ENCODE results near the gene FOXE3. TPM values are rescaled to one million over a fixed set of nuclear protein-coding genes. Genes with fewer than 3 reads are reported as not detected.
A peak's percentile ranks its signal among the peaks of the same experiment; 100 is the strongest.

Gene FOXE3
- total RNA-seq, 1 experiment from 2014 or later, result not detected

DNA sequence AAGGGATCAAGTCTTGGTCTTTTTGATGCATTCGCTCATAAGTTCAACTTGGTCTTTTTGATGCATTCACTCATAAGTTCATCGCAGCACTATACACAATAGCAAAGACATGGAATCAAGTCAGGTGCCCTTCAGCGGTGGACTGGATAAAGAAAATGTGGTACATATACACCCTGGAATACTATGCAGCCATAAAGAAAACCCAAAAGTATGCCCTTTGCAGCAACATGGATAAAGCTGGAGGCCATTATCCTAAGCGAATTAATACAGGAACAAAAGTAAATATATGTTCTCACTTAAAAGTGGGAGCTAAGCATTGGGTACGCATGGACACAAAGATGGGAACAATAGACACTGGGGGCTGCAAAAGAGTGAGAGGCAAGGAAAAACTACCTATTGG, 29.8 kb upstream of the FOXE3 start:
- H3K79me2 ChIP-seq (ENCODE audit: low read length), result no peaks in the 10 kb centered on the region
- ATAC-seq, result no peak
- H3F3A ChIP-seq (ENCODE audit: low read length, unreplicated experiment), result no peaks in the 10 kb centered on the region
- H3K9me2 ChIP-seq (replicated peaks; ENCODE audit: low read length), result no peaks in the 10 kb centered on the region
- no peaks in the 10 kb centered on the region for H4K20me1 ChIP-seq (ENCODE audit: low read length)
- no peak overlapping the region for H3K4me3 ChIP-seq (ENCODE audit: low read length)
- no peaks in the 10 kb centered on the region for H3K4me1 ChIP-seq (ENCODE audit: insufficient read depth, low read length)
- H3K9ac ChIP-seq (ENCODE audit: low read length), result no peak overlapping the region
- no TSS peak for BruUV-seq (replicated peaks)
- POLR2A ChIA-PET (ENCODE audit: unreplicated experiment), result no interaction called here
- no peak overlapping the region for H2AFZ ChIP-seq (ENCODE audit: low read length)
- H3K9me3 ChIP-seq (ENCODE audit: low read length), result no peaks in the 10 kb centered on the region
- intact Hi-C loops (cut with micrococcal nuclease), result no loop called here
- peaks cover 5% of the 10 kb centered on the region for H3K36me3 ChIP-seq (ENCODE audit: low read depth, low read length)
- H3K27me3 ChIP-seq (ENCODE audit: low read length), result no peaks in the 10 kb centered on the region
- no peak for TF ChIP-seq CTCF (conservative IDR thresholded peaks at IDR 0.05; ENCODE audit: low read depth, low read length)
- TF ChIP-seq EZH2phosphoT487 (IDR thresholded peaks at IDR 0.05; ENCODE audit: borderline replicate concordance, low read length), result no peak
- TF ChIP-seq EZH2 (IDR thresholded peaks at IDR 0.05; ENCODE audit: low read length, unreplicated experiment), result no peak
- CTCF ChIA-PET, result no interaction called here
- DNase-seq, result no peak
- no peak overlapping the region for H3K4me2 ChIP-seq (ENCODE audit: low read length)
- no peak overlapping the region for H3K27ac ChIP-seq (ENCODE audit: low read length)

DNA sequence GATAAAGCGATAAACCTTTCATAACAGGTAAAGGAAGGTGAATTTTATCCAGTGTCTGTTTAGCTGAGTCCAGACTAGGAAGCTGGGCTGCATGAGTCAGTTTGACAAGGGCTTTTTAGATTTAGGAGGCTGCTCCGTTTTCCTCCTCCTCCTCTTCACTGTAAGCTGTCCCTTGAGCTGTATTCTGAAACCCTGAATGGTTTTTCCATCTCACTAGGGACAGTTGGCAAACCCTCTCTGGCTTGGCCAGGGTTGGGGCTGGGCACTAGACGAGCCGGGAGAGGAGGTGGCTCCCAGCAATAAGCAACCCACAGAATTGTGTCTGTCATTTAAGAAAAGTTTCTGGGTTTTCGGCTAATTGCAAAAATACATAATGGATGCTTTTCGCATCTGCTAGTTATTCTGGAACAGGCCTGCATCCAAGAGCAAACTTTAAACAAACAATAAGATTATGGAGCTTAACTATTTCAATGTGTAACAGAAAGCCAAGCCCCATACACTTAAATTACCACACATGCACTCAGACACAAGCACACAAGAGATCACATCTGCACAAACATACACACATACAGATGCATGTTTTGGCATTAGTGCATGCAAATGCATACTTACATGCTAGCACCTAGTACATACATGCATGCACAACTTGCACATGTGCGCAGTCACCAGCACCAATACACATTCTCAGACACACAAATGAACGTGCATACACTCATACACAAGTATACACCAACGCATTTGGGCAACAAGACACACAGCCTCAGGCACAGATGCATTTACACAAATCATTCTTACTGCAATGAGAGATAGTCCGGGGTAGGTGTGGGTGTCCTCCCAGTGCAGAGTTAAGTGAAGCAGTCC, 27.8 kb upstream of the FOXE3 start:
- intact Hi-C loops (cut with micrococcal nuclease), result no loop called here
- TF ChIP-seq EZH2phosphoT487 (IDR thresholded peaks at IDR 0.05; ENCODE audit: borderline replicate concordance, low read length) (no peak), CTCF (conservative IDR thresholded peaks at IDR 0.05; ENCODE audit: low read depth, low read length) (no peak), EZH2 (IDR thresholded peaks at IDR 0.05; ENCODE audit: low read length, unreplicated experiment) (no peak)
- CTCF ChIA-PET, result interaction anchor here (1.4 to 2.2 kb wide), 3 partner anchors 49 to 338 kb away, joined by 4 to 17 read pairs (median 9); partner anchors contain the start of gene FOXD2
- Histone ChIP-seq H3K9ac (ENCODE audit: low read length) (no peak overlapping the region), H3K9me2 (replicated peaks; ENCODE audit: low read length) (no peaks in the 10 kb centered on the region), H2AFZ (ENCODE audit: low read length) (no peak overlapping the region), H4K20me1 (ENCODE audit: low read length) (no peaks in the 10 kb centered on the region), H3K9me3 (ENCODE audit: low read length) (no peaks in the 10 kb centered on the region), H3K36me3 (ENCODE audit: low read depth, low read length) (no peaks in the 10 kb centered on the region), H3K4me3 (ENCODE audit: low read length) (no peak overlapping the region), H3K4me1 (ENCODE audit: insufficient read depth, low read length) (peaks cover 5% of the 10 kb centered on the region; the same call in 1 of the 2 replicates), H3F3A (ENCODE audit: low read length, unreplicated experiment) (no peaks in the 10 kb centered on the region), H3K27ac (ENCODE audit: low read length) (no peak overlapping the region), H3K27me3 (ENCODE audit: low read length) (no peaks in the 10 kb centered on the region), H3K4me2 (ENCODE audit: low read length) (no peak overlapping the region), H3K79me2 (ENCODE audit: low read length) (no peaks in the 10 kb centered on the region)
- BruUV-seq (replicated peaks), result TSS peak; percentile 32
- POLR2A ChIA-PET (ENCODE audit: unreplicated experiment), result interaction anchor here (0.6 kb wide), 1 partner anchor 74 kb away, joined by 4 read pairs; no protein-coding TSS in a partner anchor
- DNase-seq (peak; percentile 7), ATAC-seq (peak; percentile 25)

GRCh38 chr1:47388891-47389238, 27.2 kb upstream of the FOXE3 start:
- DNase-seq (peak; percentile 74), ATAC-seq (peak; percentile 86)
- H3F3A ChIP-seq (ENCODE audit: low read length, unreplicated experiment), result no peaks in the 10 kb centered on the region
- H3K27ac ChIP-seq (ENCODE audit: low read length), result no peak overlapping the region
- no peaks in the 10 kb centered on the region for H3K9me2 ChIP-seq (replicated peaks; ENCODE audit: low read length)
- H3K9me3 ChIP-seq (ENCODE audit: low read length), result no peaks in the 10 kb centered on the region
- no TSS peak for BruUV-seq (replicated peaks)
- H3K4me1 ChIP-seq (ENCODE audit: insufficient read depth, low read length), result peaks cover 6% of the 10 kb centered on the region; the same call in 1 of the 2 replicates
- no peak overlapping the region for H3K9ac ChIP-seq (ENCODE audit: low read length)
- no peak overlapping the region for H3K4me3 ChIP-seq (ENCODE audit: low read length)
- no peaks in the 10 kb centered on the region for H3K79me2 ChIP-seq (ENCODE audit: low read length)
- no peaks in the 10 kb centered on the region for H3K27me3 ChIP-seq (ENCODE audit: low read length)
- intact Hi-C loops (cut with micrococcal nuclease), result loop anchor here (1.0 kb wide), 2 partner anchors 35 to 337 kb away; no protein-coding TSS in a partner anchor
- CTCF ChIA-PET, result interaction anchor here (1.4 to 2.2 kb wide), 3 partner anchors 49 to 337 kb away, joined by 4 to 17 read pairs (median 9); partner anchors contain the start of gene FOXD2
- no peak overlapping the region for H2AFZ ChIP-seq (ENCODE audit: low read length)
- no peaks in the 10 kb centered on the region for H4K20me1 ChIP-seq (ENCODE audit: low read length)
- no peaks in the 10 kb centered on the region for H3K36me3 ChIP-seq (ENCODE audit: low read depth, low read length)
- TF ChIP-seq CTCF (conservative IDR thresholded peaks at IDR 0.05; ENCODE audit: low read depth, low read length) (peak; percentile 82), EZH2 (IDR thresholded peaks at IDR 0.05; ENCODE audit: low read length, unreplicated experiment) (no peak)
- H3K4me2 ChIP-seq (ENCODE audit: low read length), result no peak overlapping the region
- POLR2A ChIA-PET (ENCODE audit: unreplicated experiment), result interaction anchor here (0.6 kb wide), 1 partner anchor 74 kb away, joined by 4 read pairs; no protein-coding TSS in a partner anchor

Data from PC-3 (cell line).